Calu3 (cell line): ENCODE measurements around the gene DGCR8. TPM values are rescaled to one million over a fixed set of nuclear protein-coding genes. Genes with fewer than 3 reads are reported as not detected.

Experiments
- BruUV-seq: library from RNA; stranded (reverse); fragments of 400-500 nt; replicated peaks from 2 replicates; lab custom pipeline; 2021; lab: Mats Ljungman, UMichigan
- CTCF ChIA-PET: fragments of 300-600 bp; sonication (Branson Sonifier 250); formaldehyde crosslinking; loops from one replicate; lab custom pipeline; 2022; ENCODE audit warnings: antibody characterized with exemption; lab: Charles Lee
- DNase-seq: peaks from one replicate; pipeline ENCODE4 v3.0.0; 2022
- H3K27ac Mint-ChIP-seq: one replicate; pipeline ENCODE4 v1.8.0; 2022; ENCODE audit warnings: mixed read lengths; ENCODE audit not compliant: unreplicated experiment
- H3K27me3 Mint-ChIP-seq: one replicate; pipeline ENCODE4 v1.8.0; 2022; ENCODE audit warnings: mixed read lengths; ENCODE audit not compliant: unreplicated experiment
- H3K36me3 Mint-ChIP-seq: one replicate; pipeline ENCODE4 v1.8.0; 2022; ENCODE audit warnings: mild to moderate bottlenecking, moderate library complexity, mixed read lengths; ENCODE audit not compliant: insufficient read depth, unreplicated experiment
- H3K4me1 Mint-ChIP-seq: one replicate; pipeline ENCODE4 v1.8.0; 2022; ENCODE audit warnings: mild to moderate bottlenecking, low read depth, mixed read lengths; ENCODE audit not compliant: unreplicated experiment
- H3K4me3 Mint-ChIP-seq: one replicate; pipeline ENCODE4 v1.8.0; 2022; ENCODE audit warnings: mild to moderate bottlenecking, low read depth, moderate library complexity, mixed read lengths; ENCODE audit not compliant: unreplicated experiment
- H3K9me3 Mint-ChIP-seq: one replicate; pipeline ENCODE4 v1.8.0; 2022; ENCODE audit warnings: low read depth, mixed read lengths; ENCODE audit not compliant: unreplicated experiment
- CTCF ChIP-seq: fragments of 200-600 bp; IDR thresholded peaks from one replicate; pipeline ENCODE4 v1.8.0; 2022; ENCODE audit warnings: antibody characterized with exemption; ENCODE audit not compliant: unreplicated experiment
- intact Hi-C: fragments of 100-400 bp; cut with micrococcal nuclease; formaldehyde crosslinking; loops from one replicate; pipeline ENCODE4 v1.10.0; 2022; ENCODE audit not compliant: unreplicated experiment
- total RNA-seq: library from RNA; stranded (reverse); gene quantifications from 2 replicates; pipeline ENCODE4 v1.2.3, GENCODE V29; 2022

DGCR8 gene
- total RNA-seq, 1 experiment from 2014 or later, result 54.7 TPM

GRCh38 chr22:20080445-20080775, 369 bp downstream of the DGCR8 start:
- no peaks in the 10 kb centered on the region for H3K9me3 Mint-ChIP-seq
- CTCF ChIA-PET, result no interaction called here
- intact Hi-C loops, result no loop called here
- peak overlapping the region; percentile 63 for H3K27ac Mint-ChIP-seq
- peak overlapping the region; percentile 92 for H3K4me3 Mint-ChIP-seq
- H3K27me3 Mint-ChIP-seq, result no peaks in the 10 kb centered on the region
- no peak for TF ChIP-seq CTCF
- peak; percentile 81 for DNase-seq
- peaks cover 36% of the 10 kb centered on the region for H3K4me1 Mint-ChIP-seq
- no TSS peak for BruUV-seq
- peaks cover 49% of the 10 kb centered on the region for H3K36me3 Mint-ChIP-seq

- Mint-ChIP-seq H3K36me3 (peaks cover 53% of the 10 kb centered on the region), H3K27me3 (no peaks in the 10 kb centered on the region), H3K27ac (peak overlapping the region; percentile 63), H3K4me1 (peaks cover 36% of the 10 kb centered on the region), H3K4me3 (peak overlapping the region; percentile 92), H3K9me3 (no peaks in the 10 kb centered on the region)
- TF ChIP-seq CTCF, result no peak
- DNase-seq, result peak; percentile 30
- TSS peak; percentile 22 for BruUV-seq
- CTCF ChIA-PET, result no interaction called here
- intact Hi-C loops, result no loop called here
These were observed 974 bp downstream of the DGCR8 start for GRCh38 chr22:20080776-20081654.

GRCh38 chr22:20083157-20083890, 3.3 kb downstream of the DGCR8 start:
- intact Hi-C loops, result no loop called here
- Mint-ChIP-seq H3K4me1 (peaks cover 36% of the 10 kb centered on the region), H3K27me3 (no peaks in the 10 kb centered on the region), H3K9me3 (no peaks in the 10 kb centered on the region), H3K27ac (peak overlapping the region; percentile 70), H3K36me3 (peaks cover 74% of the 10 kb centered on the region), H3K4me3 (peak overlapping the region; percentile 92)
- BruUV-seq, result no TSS peak
- CTCF ChIA-PET, result no interaction called here
- no peak for DNase-seq
- no peak for TF ChIP-seq CTCF

- CTCF ChIA-PET, result no interaction called here
- Mint-ChIP-seq H3K9me3 (no peaks in the 10 kb centered on the region), H3K4me1 (peaks cover 36% of the 10 kb centered on the region), H3K4me3 (peak overlapping the region; percentile 92), H3K36me3 (peaks cover 80% of the 10 kb centered on the region), H3K27me3 (no peaks in the 10 kb centered on the region), H3K27ac (peak overlapping the region; percentile 70)
- no peak for TF ChIP-seq CTCF
- DNase-seq, result no peak
- BruUV-seq, result no TSS peak
- intact Hi-C loops, result no loop called here
These were observed 4.0 kb downstream of the DGCR8 start for GRCh38 chr22:20083891-20084546.
